Measurements from ENCODE around the gene ELOVL1. TPM values are rescaled to one million over a fixed set of nuclear protein-coding genes. Genes with fewer than 3 reads are reported as not detected.

ELOVL1 gene
- total RNA-seq, 1 experiment from 2014 or later: 53.7 TPM

GRCh38 chr1:43388613-43389012, 20.8 kb upstream of the ELOVL1 start:
- no TSS peak for BruUV-seq (replicated peaks)
- Histone ChIP-seq H3K36me3 (ENCODE audit: insufficient read depth, low read length, poor library complexity, severe bottlenecking) (peaks cover 41% of the 10 kb centered on the region), H3K27ac (ENCODE audit: low read depth, low read length, poor library complexity, severe bottlenecking) (peak overlapping the region; percentile 83), H3K9me3 (ENCODE audit: low read depth, low read length, poor library complexity, severe bottlenecking) (no peaks in the 10 kb centered on the region), H3K27me3 (replicated peaks; ENCODE audit: insufficient read depth, low read depth, low read length, poor library complexity) (no peaks in the 10 kb centered on the region), H3K4me3 (ENCODE audit: low read depth, low read length, poor library complexity, severe bottlenecking) (peak overlapping the region; percentile 80), H3K4me1 (ENCODE audit: insufficient read depth, low read length, poor library complexity, severe bottlenecking) (peaks cover 5% of the 10 kb centered on the region)
- ChIA-PET CTCF (no interaction called here), POLR2A (ENCODE audit: low non-redundant PET) (no interaction called here)
- DNase-seq (ENCODE audit: low spot score): no peak
- intact Hi-C loops (cut with micrococcal nuclease; ENCODE audit: unreplicated experiment): no loop called here
- TF ChIP-seq EZH2 (IDR thresholded peaks at IDR 0.05; ENCODE audit: borderline replicate concordance, low read depth, low read length, poor library complexity, severe bottlenecking) (no peak), CTCF (conservative IDR thresholded peaks at IDR 0.05; ENCODE audit: low read depth, low read length) (no peak)

GRCh38 chr1:43387976-43388599, 20.3 kb upstream of the ELOVL1 start:
- Histone ChIP-seq H3K27me3 (replicated peaks; ENCODE audit: insufficient read depth, low read depth, low read length, poor library complexity) (no peaks in the 10 kb centered on the region), H3K9me3 (ENCODE audit: low read depth, low read length, poor library complexity, severe bottlenecking) (no peaks in the 10 kb centered on the region), H3K4me1 (ENCODE audit: insufficient read depth, low read length, poor library complexity, severe bottlenecking) (peaks cover 5% of the 10 kb centered on the region), H3K36me3 (ENCODE audit: insufficient read depth, low read length, poor library complexity, severe bottlenecking) (peaks cover 46% of the 10 kb centered on the region), H3K4me3 (ENCODE audit: low read depth, low read length, poor library complexity, severe bottlenecking) (no peak overlapping the region), H3K27ac (ENCODE audit: low read depth, low read length, poor library complexity, severe bottlenecking) (no peak overlapping the region)
- TF ChIP-seq CTCF (conservative IDR thresholded peaks at IDR 0.05; ENCODE audit: low read depth, low read length) (no peak), EZH2 (IDR thresholded peaks at IDR 0.05; ENCODE audit: borderline replicate concordance, low read depth, low read length, poor library complexity, severe bottlenecking) (no peak)
- ChIA-PET POLR2A (ENCODE audit: low non-redundant PET) (no interaction called here), CTCF (no interaction called here)
- intact Hi-C loops (cut with micrococcal nuclease; ENCODE audit: unreplicated experiment): no loop called here
- BruUV-seq (replicated peaks): no TSS peak
- no peak for DNase-seq (ENCODE audit: low spot score)

- peaks cover 15% of the 10 kb centered on the region for H3K4me1 ChIP-seq (ENCODE audit: insufficient read depth, low read length, poor library complexity, severe bottlenecking)
- no TSS peak for BruUV-seq (replicated peaks)
- DNase-seq (ENCODE audit: low spot score): no peak
- intact Hi-C loops (cut with micrococcal nuclease; ENCODE audit: unreplicated experiment): no loop called here
- H3K36me3 ChIP-seq (ENCODE audit: insufficient read depth, low read length, poor library complexity, severe bottlenecking): peaks cover 49% of the 10 kb centered on the region
- no peak for TF ChIP-seq EZH2 (IDR thresholded peaks at IDR 0.05; ENCODE audit: borderline replicate concordance, low read depth, low read length, poor library complexity, severe bottlenecking)
- no peak for TF ChIP-seq CTCF (conservative IDR thresholded peaks at IDR 0.05; ENCODE audit: low read depth, low read length)
- H3K27ac ChIP-seq (ENCODE audit: low read depth, low read length, poor library complexity, severe bottlenecking): no peak overlapping the region
- ChIA-PET POLR2A (ENCODE audit: low non-redundant PET) (no interaction called here), CTCF (no interaction called here)
- H3K9me3 ChIP-seq (ENCODE audit: low read depth, low read length, poor library complexity, severe bottlenecking): no peaks in the 10 kb centered on the region
- H3K4me3 ChIP-seq (ENCODE audit: low read depth, low read length, poor library complexity, severe bottlenecking): no peak overlapping the region
- H3K27me3 ChIP-seq (replicated peaks; ENCODE audit: insufficient read depth, low read depth, low read length, poor library complexity): no peaks in the 10 kb centered on the region
Measured at GRCh38 chr1:43386676-43387075, 18.9 kb upstream of the ELOVL1 start.

Data from A673 (cell line).